Naive B cell (primary cell): ENCODE data around the gene RPS21. TPM values are rescaled to one million over a fixed set of nuclear protein-coding genes. Genes with fewer than 3 reads are reported as not detected.

Source experiments
- ATAC-seq, 2 donors: fragments of 150-1000 bp; cut with Tn5 transposase; 2 replicates each; pipeline ENCODE4 v1.10.0; 2021; ENCODE audit warnings: low read depth in 2 of 2, mild to moderate bottlenecking in 2 of 2, moderate library complexity in 2 of 2
- DNase-seq: peaks from one replicate; pipeline ENCODE4 v3.0.0; 2022
- H3K27ac Mint-ChIP-seq, 6 donors: one replicate each; pipeline ENCODE4 v1.8.0; 2020 to 2022; ENCODE audit warnings: mild to moderate bottlenecking in 6 of 6, mixed read lengths in 6 of 6, moderate library complexity in 5 of 6, inconsistent platforms in 2 of 6
- H3K27me3 Mint-ChIP-seq, 3 donors: one replicate each; pipeline ENCODE4 v1.8.0; 2021 to 2022; ENCODE audit warnings: mixed read lengths in 3 of 3, mild to moderate bottlenecking in 1 of 3
- H3K36me3 Mint-ChIP-seq, 2 donors: one replicate each; pipeline ENCODE4 v1.8.0; 2020 to 2022; ENCODE audit warnings: mixed read lengths in 2 of 2, inconsistent platforms in 1 of 2, mild to moderate bottlenecking in 1 of 2
- H3K4me1 Mint-ChIP-seq, 3 donors: one replicate each; pipeline ENCODE4 v1.8.0; 2020 to 2022; ENCODE audit warnings: mixed read lengths in 3 of 3, inconsistent platforms in 1 of 3, mild to moderate bottlenecking in 1 of 3, moderate library complexity in 1 of 3
- H3K4me3 Mint-ChIP-seq, 8 donors: one replicate each; pipeline ENCODE4 v1.8.0; 2020 to 2022; ENCODE audit warnings: mild to moderate bottlenecking in 8 of 8, mixed read lengths in 8 of 8, moderate library complexity in 8 of 8, inconsistent platforms in 2 of 8
- H3K9me3 Mint-ChIP-seq, 7 donors: one replicate each; pipeline ENCODE4 v1.8.0; 2020 to 2022; ENCODE audit warnings: mixed read lengths in 7 of 7, mild to moderate bottlenecking in 5 of 7, inconsistent platforms in 2 of 7, moderate library complexity in 1 of 7
- polyA plus RNA-seq, 6 donors: library from polyadenylated mRNA; unstranded; fragments of 300-500 nt; fragmentation: Illumina TruSeq; gene quantifications; one replicate each; pipeline ENCODE4 v1.2.3, GENCODE V29; 2021; ENCODE audit warnings: low read depth in 6 of 6

Gene RPS21
- polyA plus RNA-seq, 6 donors from 2014 or later = 1,712 to 3,127 (median 2,557) TPM

GRCh38 chr20:62349556-62350097 lies 37.3 kb upstream of the RPS21 start:
- H3K9me3 Mint-ChIP-seq = peaks cover 0 to 4% (median 0%) of the 10 kb centered on the region in 7 donors
- H3K36me3 Mint-ChIP-seq = peaks cover 0 to 18% of the 10 kb centered on the region in 2 donors
- H3K27ac Mint-ChIP-seq = peak overlapping the region in 3 of 6 donors; percentile 67 to 86 (median 75)
- ATAC-seq (no peak), DNase-seq (no peak)
- H3K27me3 Mint-ChIP-seq = no peaks in the 10 kb centered on the region
- H3K4me1 Mint-ChIP-seq = peaks cover 2 to 5% (median 3%) of the 10 kb centered on the region in 3 donors
- H3K4me3 Mint-ChIP-seq = no peak overlapping the region

GRCh38 chr20:62350098-62350628 lies 36.7 kb upstream of the RPS21 start:
- DNase-seq = no peak
- Mint-ChIP-seq H3K36me3 (peaks cover 0 to 18% of the 10 kb centered on the region in 2 donors), H3K4me3 (no peak overlapping the region), H3K4me1 (peaks cover 2 to 5% (median 3%) of the 10 kb centered on the region in 3 donors), H3K27me3 (no peaks in the 10 kb centered on the region), H3K27ac (no peak overlapping the region), H3K9me3 (peaks cover 0 to 4% (median 0%) of the 10 kb centered on the region in 7 donors)
- ATAC-seq = no peak

GRCh38 chr20:62350629-62351422 lies 36.1 kb upstream of the RPS21 start:
- DNase-seq (no peak), ATAC-seq (no peak)
- peaks cover 0 to 4% (median 0%) of the 10 kb centered on the region in 7 donors for H3K9me3 Mint-ChIP-seq
- peaks cover 0 to 18% of the 10 kb centered on the region in 2 donors for H3K36me3 Mint-ChIP-seq
- no peak overlapping the region for H3K4me3 Mint-ChIP-seq
- H3K27me3 Mint-ChIP-seq = no peaks in the 10 kb centered on the region
- H3K27ac Mint-ChIP-seq = no peak overlapping the region
- H3K4me1 Mint-ChIP-seq = peaks cover 2 to 5% (median 3%) of the 10 kb centered on the region in 3 donors

GRCh38 chr20:62351469-62352401 lies 35.2 kb upstream of the RPS21 start:
- peaks cover 0 to 18% of the 10 kb centered on the region in 2 donors for H3K36me3 Mint-ChIP-seq
- no peak overlapping the region for H3K4me3 Mint-ChIP-seq

GRCh38 chr20:62352402-62353288 lies 34.3 kb upstream of the RPS21 start:
- H3K4me3 Mint-ChIP-seq = peak overlapping the region in 1 of 8 donors; percentile 71
- no peak overlapping the region for H3K27ac Mint-ChIP-seq
- ATAC-seq (no peak), DNase-seq (no peak)
- peaks cover 0 to 4% (median 0%) of the 10 kb centered on the region in 7 donors for H3K9me3 Mint-ChIP-seq
- peaks cover 0 to 18% of the 10 kb centered on the region in 2 donors for H3K36me3 Mint-ChIP-seq
- H3K27me3 Mint-ChIP-seq = no peaks in the 10 kb centered on the region
- H3K4me1 Mint-ChIP-seq = peaks cover 2 to 13% (median 3%) of the 10 kb centered on the region in 3 donors

More at GRCh38 chr20:62351469-62352401, 35.2 kb upstream of the RPS21 start:
- Mint-ChIP-seq H3K27ac (no peak overlapping the region), H3K27me3 (no peaks in the 10 kb centered on the region), H3K9me3 (peaks cover 0 to 4% (median 0%) of the 10 kb centered on the region in 7 donors), H3K4me1 (peaks cover 2 to 8% (median 3%) of the 10 kb centered on the region in 3 donors)
- DNase-seq (no peak), ATAC-seq (no peak)

- DNase-seq = no peak
- Mint-ChIP-seq H3K4me1 (peaks cover 3 to 14% (median 3%) of the 10 kb centered on the region in 3 donors), H3K36me3 (peaks cover 0 to 12% of the 10 kb centered on the region in 2 donors), H3K27ac (no peak overlapping the region), H3K27me3 (no peaks in the 10 kb centered on the region), H3K9me3 (peaks cover 0 to 4% (median 0%) of the 10 kb centered on the region in 7 donors), H3K4me3 (no peak overlapping the region)
- ATAC-seq = no peak
These were observed 33.4 kb upstream of the RPS21 start for GRCh38 chr20:62353289-62354030.

GRCh38 chr20:62354031-62354808 lies 32.7 kb upstream of the RPS21 start:
- Mint-ChIP-seq H3K27me3 (no peaks in the 10 kb centered on the region), H3K36me3 (peaks cover 0 to 4% of the 10 kb centered on the region in 2 donors), H3K4me3 (no peak overlapping the region), H3K4me1 (peaks cover 5 to 20% (median 6%) of the 10 kb centered on the region in 3 donors), H3K9me3 (peaks cover 0 to 2% (median 0%) of the 10 kb centered on the region in 7 donors), H3K27ac (no peak overlapping the region)
- no peak for DNase-seq
- no peak for ATAC-seq

- H3K27ac Mint-ChIP-seq = no peak overlapping the region
These were observed 32.0 kb upstream of the RPS21 start for GRCh38 chr20:62354811-62355341.

GRCh38 chr20:62355516-62355877 lies 31.4 kb upstream of the RPS21 start:
- Mint-ChIP-seq H3K9me3 (no peaks in the 10 kb centered on the region), H3K4me3 (no peak overlapping the region), H3K27ac (no peak overlapping the region), H3K4me1 (peaks cover 4 to 16% (median 7%) of the 10 kb centered on the region in 3 donors), H3K27me3 (no peaks in the 10 kb centered on the region), H3K36me3 (no peaks in the 10 kb centered on the region)
- DNase-seq (no peak), ATAC-seq (no peak)

More at GRCh38 chr20:62354811-62355341, 32.0 kb upstream of the RPS21 start:
- Mint-ChIP-seq H3K36me3 (no peaks in the 10 kb centered on the region), H3K4me1 (peaks cover 3 to 16% (median 4%) of the 10 kb centered on the region in 3 donors), H3K9me3 (no peaks in the 10 kb centered on the region), H3K4me3 (no peak overlapping the region), H3K27me3 (no peaks in the 10 kb centered on the region)
- no peak for DNase-seq
- no peak for ATAC-seq

GRCh38 chr20:62355878-62356588 lies 30.9 kb upstream of the RPS21 start:
- H3K27me3 Mint-ChIP-seq = no peaks in the 10 kb centered on the region
- H3K27ac Mint-ChIP-seq = no peak overlapping the region
- H3K9me3 Mint-ChIP-seq = no peaks in the 10 kb centered on the region
- H3K4me1 Mint-ChIP-seq = peaks cover 4 to 16% (median 7%) of the 10 kb centered on the region in 3 donors
- DNase-seq (no peak), ATAC-seq (no peak)
- H3K36me3 Mint-ChIP-seq = no peaks in the 10 kb centered on the region
- no peak overlapping the region for H3K4me3 Mint-ChIP-seq
